PC-3 (cell line): ENCODE results near the gene TMEM164. TPM values are rescaled to one million over a fixed set of nuclear protein-coding genes. Genes with fewer than 3 reads are reported as not detected.

Experiments used
- ATAC-seq: fragments of 200-7000 bp; cut with Tn5 transposase; 2 replicates; pipeline ENCODE4 v1.9.1; 2020; ENCODE audit warnings: mild to moderate bottlenecking, moderate library complexity
- BruUV-seq: library from RNA; stranded (reverse); fragments of 400-500 nt; replicated peaks from 2 replicates; lab custom pipeline; 2021; lab: Mats Ljungman, UMichigan
- CTCF ChIA-PET: fragments of 300-600 bp; sonication (Branson Sonifier 250); formaldehyde crosslinking; loops from one replicate; lab custom pipeline; 2022; ENCODE audit warnings: antibody characterized with exemption; lab: Charles Lee
- POLR2A ChIA-PET: fragments of 300-600 bp; sonication (Branson Sonifier 250); formaldehyde crosslinking; loops from one replicate; lab custom pipeline; 2022; ENCODE audit warnings: antibody characterized with exemption; ENCODE audit not compliant: unreplicated experiment; lab: Charles Lee
- DNase-seq: peaks from one replicate; pipeline ENCODE4 v3.0.0-alpha.2; 2015
- H2AFZ ChIP-seq: fragments of 300-600 bp; sonication (generic); 2 replicates; pipeline ENCODE4 v1.6.0; 2016; ENCODE audit warnings: antibody characterized with exemption, low read length
- H3F3A ChIP-seq: fragments of 300-600 bp; sonication (generic); one replicate; pipeline ENCODE4 v1.6.0; 2017; ENCODE audit warnings: antibody characterized with exemption, low read length, control low read depth, mild to moderate bottlenecking; ENCODE audit not compliant: unreplicated experiment
- H3K27ac ChIP-seq: fragments of 300-600 bp; sonication (generic); 2 replicates; pipeline ENCODE4 v1.5.1; 2016; ENCODE audit warnings: mild to moderate bottlenecking, low read length
- H3K27me3 ChIP-seq: fragments of 300-600 bp; sonication (generic); 2 replicates; pipeline ENCODE4 v1.6.1; 2016; ENCODE audit warnings: low read length, mixed read lengths
- H3K36me3 ChIP-seq: fragments of 300-600 bp; sonication (generic); 2 replicates; pipeline ENCODE4 v1.6.1; 2016; ENCODE audit warnings: low read depth, mixed run types, low read length, mixed read lengths
- H3K4me1 ChIP-seq: fragments of 300-600 bp; sonication (generic); 2 replicates; pipeline ENCODE4 v1.5.1; 2016; ENCODE audit warnings: low read length; ENCODE audit not compliant: insufficient read depth
- H3K4me2 ChIP-seq: fragments of 300-600 bp; sonication (generic); 2 replicates; pipeline ENCODE4 v1.6.0; 2016; ENCODE audit warnings: low read length
- H3K4me3 ChIP-seq: fragments of 300-600 bp; sonication (generic); 2 replicates; pipeline ENCODE4 v1.5.1; 2016; ENCODE audit warnings: mild to moderate bottlenecking, low read length, mixed read lengths
- H3K79me2 ChIP-seq: fragments of 300-600 bp; sonication (generic); 2 replicates; pipeline ENCODE4 v1.6.1; 2017; ENCODE audit warnings: low read length, mixed read lengths
- H3K9ac ChIP-seq: fragments of 300-600 bp; sonication (generic); 2 replicates; pipeline ENCODE4 v1.6.0; 2016; ENCODE audit warnings: mild to moderate bottlenecking, low read length
- H3K9me2 ChIP-seq: fragments of 300-600 bp; sonication (generic); replicated peaks from 2 replicates; pipeline ENCODE4 v1.6.1; 2016; ENCODE audit warnings: mixed run types, low read length, mixed read lengths
- H3K9me3 ChIP-seq: fragments of 300-600 bp; sonication (generic); 2 replicates; pipeline ENCODE4 v1.6.1; 2016; ENCODE audit warnings: low read length, mixed read lengths
- H4K20me1 ChIP-seq: fragments of 300-600 bp; sonication (generic); 2 replicates; pipeline ENCODE4 v1.6.1; 2016; ENCODE audit warnings: low read length, mixed read lengths
- EZH2 ChIP-seq: fragments of 300-600 bp; sonication (generic); IDR thresholded peaks from one replicate; pipeline ENCODE4 v1.6.1; 2017; ENCODE audit warnings: antibody characterized with exemption, mild to moderate bottlenecking, low read length; ENCODE audit not compliant: unreplicated experiment
- EZH2phosphoT487 ChIP-seq: fragments of 300-600 bp; sonication (generic); IDR thresholded peaks from 2 replicates; pipeline ENCODE4 v1.6.1; 2018; ENCODE audit warnings: mild to moderate bottlenecking, antibody characterized with exemption, low read length, borderline replicate concordance
- intact Hi-C: fragments of 100-400 bp; cut with micrococcal nuclease; formaldehyde crosslinking; loops from 2 replicates; pipeline ENCODE4 v1.9.0; 2023
- total RNA-seq: library from RNA; depleted of rRNA; stranded (reverse); fragments of >200 nt; gene quantifications from 2 replicates; pipeline ENCODE4 v1.2.3, GENCODE V29; 2014
- TF ChIP-seq, protein P1 (sequence below): fragments of 300-600 bp; sonication (generic); conservative IDR thresholded peaks from 2 replicates; pipeline ENCODE4 v1.5.1; 2017; ENCODE audit warnings: antibody characterized with exemption, low read depth, mild to moderate bottlenecking, low read length

Gene TMEM164
- total RNA-seq, 1 experiment from 2014 or later: 26.6 TPM

- ChIA-PET CTCF (no interaction called here), POLR2A (no interaction called here)
- intact Hi-C loops: no loop called here
- Histone ChIP-seq H3K4me1 (peaks cover 4% of the 10 kb centered on the region; the same call in 1 of the 2 replicates), H3F3A (no peaks in the 10 kb centered on the region), H3K27me3 (no peaks in the 10 kb centered on the region), H3K79me2 (no peaks in the 10 kb centered on the region), H3K9me2 (no peaks in the 10 kb centered on the region), H4K20me1 (no peaks in the 10 kb centered on the region), H3K36me3 (no peaks in the 10 kb centered on the region), H3K4me2 (no peak overlapping the region), H3K9me3 (no peaks in the 10 kb centered on the region), H3K9ac (no peak overlapping the region), H2AFZ (no peak overlapping the region), H3K4me3 (no peak overlapping the region), H3K27ac (no peak overlapping the region)
- TF ChIP-seq EZH2: no peak
- no peak for TF ChIP-seq EZH2phosphoT487
- TF ChIP-seq, protein P1, sequence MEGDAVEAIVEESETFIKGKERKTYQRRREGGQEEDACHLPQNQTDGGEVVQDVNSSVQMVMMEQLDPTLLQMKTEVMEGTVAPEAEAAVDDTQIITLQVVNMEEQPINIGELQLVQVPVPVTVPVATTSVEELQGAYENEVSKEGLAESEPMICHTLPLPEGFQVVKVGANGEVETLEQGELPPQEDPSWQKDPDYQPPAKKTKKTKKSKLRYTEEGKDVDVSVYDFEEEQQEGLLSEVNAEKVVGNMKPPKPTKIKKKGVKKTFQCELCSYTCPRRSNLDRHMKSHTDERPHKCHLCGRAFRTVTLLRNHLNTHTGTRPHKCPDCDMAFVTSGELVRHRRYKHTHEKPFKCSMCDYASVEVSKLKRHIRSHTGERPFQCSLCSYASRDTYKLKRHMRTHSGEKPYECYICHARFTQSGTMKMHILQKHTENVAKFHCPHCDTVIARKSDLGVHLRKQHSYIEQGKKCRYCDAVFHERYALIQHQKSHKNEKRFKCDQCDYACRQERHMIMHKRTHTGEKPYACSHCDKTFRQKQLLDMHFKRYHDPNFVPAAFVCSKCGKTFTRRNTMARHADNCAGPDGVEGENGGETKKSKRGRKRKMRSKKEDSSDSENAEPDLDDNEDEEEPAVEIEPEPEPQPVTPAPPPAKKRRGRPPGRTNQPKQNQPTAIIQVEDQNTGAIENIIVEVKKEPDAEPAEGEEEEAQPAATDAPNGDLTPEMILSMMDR: no peak
- DNase-seq (no peak), ATAC-seq (no peak)
- no TSS peak for BruUV-seq
Observed at GRCh38 chrX:110043506-110043905, 40.6 kb downstream of the TMEM164 start.

- H2AFZ ChIP-seq: no peak overlapping the region
- no TSS peak for BruUV-seq
- H3K9ac ChIP-seq: no peak overlapping the region
- no peaks in the 10 kb centered on the region for H3K27me3 ChIP-seq
- TF ChIP-seq, protein P1: no peak
- TF ChIP-seq EZH2phosphoT487 (no peak), EZH2 (no peak)
- intact Hi-C loops: no loop called here
- H3K4me2 ChIP-seq: no peak overlapping the region
- H3K9me2 ChIP-seq: no peaks in the 10 kb centered on the region
- ChIA-PET CTCF (interaction anchor here (0.7 kb wide), 1 partner anchor 409 kb away, joined by 5 read pairs; no protein-coding TSS in a partner anchor), POLR2A (no interaction called here)
- no peak for ATAC-seq
- no peak overlapping the region for H3K27ac ChIP-seq
- H3F3A ChIP-seq: no peaks in the 10 kb centered on the region
- H3K79me2 ChIP-seq: no peaks in the 10 kb centered on the region
- no peaks in the 10 kb centered on the region for H3K9me3 ChIP-seq
- no peak for DNase-seq
- H3K4me3 ChIP-seq: no peak overlapping the region
- no peaks in the 10 kb centered on the region for H4K20me1 ChIP-seq
- H3K36me3 ChIP-seq: no peaks in the 10 kb centered on the region
- peaks cover 4% of the 10 kb centered on the region; the same call in 1 of the 2 replicates for H3K4me1 ChIP-seq
Observed at GRCh38 chrX:110044346-110045249, 41.7 kb downstream of the TMEM164 start.

DNA sequence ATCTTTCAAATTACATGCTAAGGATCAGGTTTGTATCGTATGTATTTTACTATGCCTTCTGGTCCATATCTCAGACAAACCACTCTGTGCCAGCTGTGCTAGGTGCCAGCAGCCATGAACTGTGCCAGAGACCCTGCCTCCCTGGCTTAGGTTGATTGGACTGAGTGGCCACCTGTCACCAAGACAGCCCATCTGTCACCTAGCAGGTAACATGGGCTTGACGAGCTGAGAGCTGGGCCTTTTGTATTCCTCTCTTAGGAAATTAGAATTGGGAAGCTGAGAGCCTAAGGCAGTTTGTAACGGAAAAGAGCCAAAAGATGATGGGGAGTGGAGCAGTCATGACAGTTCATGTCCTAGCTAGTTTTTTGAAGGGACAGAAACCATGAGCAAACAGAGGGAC is 42.5 kb downstream of the TMEM164 start:
- Histone ChIP-seq H3K36me3 (no peaks in the 10 kb centered on the region), H3K27ac (no peak overlapping the region), H2AFZ (no peak overlapping the region), H3K4me2 (no peak overlapping the region), H3K9ac (no peak overlapping the region), H3K4me3 (no peak overlapping the region), H3K79me2 (no peaks in the 10 kb centered on the region), H3K9me3 (no peaks in the 10 kb centered on the region), H3F3A (no peaks in the 10 kb centered on the region), H4K20me1 (no peaks in the 10 kb centered on the region), H3K9me2 (no peaks in the 10 kb centered on the region), H3K4me1 (peaks cover 4% of the 10 kb centered on the region; the same call in 1 of the 2 replicates), H3K27me3 (no peaks in the 10 kb centered on the region)
- ChIA-PET POLR2A (no interaction called here), CTCF (interaction anchor here (0.7 kb wide), 1 partner anchor 78 kb away, joined by 3 read pairs; no protein-coding TSS in a partner anchor)
- BruUV-seq: no TSS peak
- no peak for TF ChIP-seq EZH2
- TF ChIP-seq, protein P1: no peak
- TF ChIP-seq EZH2phosphoT487: no peak
- ATAC-seq (no peak), DNase-seq (no peak)
- intact Hi-C loops: no loop called here
